T-helper 9 cell (primary cell): ENCODE results near the gene P4HB.
"Not testable (repeated sequence)": the region's sequence is repeated elsewhere in the genome, so short reads cannot be mapped to it uniquely, and the experiment has no call there.

ENCODE experiments used
- DNase-seq: peaks from one replicate; pipeline ENCODE4 v3.0.0-alpha.2; 2020

Gene P4HB

DNA sequence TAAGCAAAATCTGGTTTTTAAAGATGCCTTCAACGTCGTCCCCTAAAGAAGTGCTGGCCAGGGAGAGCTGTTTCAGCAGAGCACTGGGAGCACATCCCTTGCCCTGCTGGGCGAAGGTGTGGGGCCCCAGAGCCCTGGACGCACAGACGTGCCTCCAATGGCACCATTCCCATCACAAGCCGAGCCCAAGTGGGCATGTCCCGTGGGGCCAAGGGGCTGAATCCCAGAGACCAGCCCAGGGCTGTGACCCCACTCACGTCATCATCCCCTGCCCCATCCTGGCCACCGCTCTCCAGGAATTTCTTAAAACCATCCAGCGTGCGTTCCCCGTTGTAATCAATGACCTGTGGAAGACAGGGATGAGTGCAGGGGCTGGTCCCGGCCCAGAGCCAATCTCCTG, 15.4 kb downstream of the P4HB start:
- DNase-seq, result no peak

- DNase-seq, result no peak
Observed at GRCh38 chr17:81844327-81844851, 15.9 kb downstream of the P4HB start.

DNA sequence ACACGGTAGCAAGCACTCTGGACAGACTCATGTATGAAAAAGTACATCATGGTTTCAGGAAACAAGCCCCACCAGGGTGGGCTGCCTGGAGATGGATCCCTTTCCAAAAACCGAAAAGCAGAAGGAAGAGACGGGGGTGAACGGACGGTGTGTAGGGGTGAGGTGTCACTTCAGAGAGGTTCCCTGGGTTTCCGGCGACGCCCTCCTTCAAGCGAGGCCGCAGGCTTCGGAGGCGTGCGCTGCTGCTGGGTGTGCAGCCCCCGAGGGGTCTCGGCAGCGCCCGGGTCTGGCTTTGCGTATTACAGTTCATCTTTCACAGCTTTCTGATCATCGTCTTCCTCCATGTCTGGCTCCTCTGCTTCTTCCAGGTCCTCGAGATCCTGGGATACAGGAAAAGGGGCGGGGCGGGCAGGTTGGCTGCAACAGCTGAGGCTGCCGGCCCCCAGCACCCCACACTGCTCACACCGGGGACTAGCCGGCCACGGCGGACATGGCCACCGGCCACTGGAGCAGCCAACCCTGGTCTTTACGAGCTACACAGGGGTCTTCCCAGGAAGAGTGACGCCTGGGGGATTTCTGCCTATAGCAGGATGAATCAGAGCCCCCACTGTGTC, 16.5 kb downstream of the P4HB start:
- no peak for DNase-seq

DNA sequence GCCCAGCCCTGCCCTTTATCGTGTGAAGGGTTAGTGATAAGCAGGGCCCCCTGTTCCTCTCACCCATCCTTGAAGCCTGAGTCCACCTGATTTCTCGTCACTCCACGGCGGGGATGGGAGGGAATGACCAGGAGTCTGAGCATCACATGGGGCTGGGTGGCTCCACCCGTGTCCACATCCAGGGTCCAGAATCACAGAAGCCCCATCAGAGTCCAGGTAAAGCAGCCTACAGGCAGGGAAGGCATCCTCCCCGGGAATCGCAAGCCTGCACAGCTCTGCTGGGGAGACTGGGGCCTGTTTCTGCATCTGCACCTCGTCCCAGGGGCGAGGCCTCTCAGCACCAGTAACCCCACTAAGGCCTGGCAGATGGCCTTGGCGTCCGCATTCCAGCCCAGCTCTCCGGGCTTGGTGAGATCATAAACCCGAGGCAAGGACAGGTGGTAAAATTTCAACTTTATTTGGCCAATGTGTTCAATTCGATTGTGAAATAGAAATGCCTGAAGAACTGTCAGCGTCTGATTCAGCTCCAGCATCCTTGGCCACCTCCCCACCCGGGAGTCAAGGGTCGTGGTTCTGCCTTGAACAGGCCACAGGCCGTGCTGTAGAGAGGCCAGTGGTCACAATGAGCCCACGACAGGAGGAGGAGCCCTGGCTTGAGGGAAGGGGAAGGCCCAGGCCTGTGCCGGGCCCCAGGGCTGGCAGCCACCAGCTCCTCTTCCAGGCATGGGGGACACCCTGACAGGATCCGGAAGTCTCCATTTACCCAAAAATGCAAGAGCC, 17.4 kb downstream of the P4HB start:
- no peak for DNase-seq

GRCh38 chr17:81842378-81842724, 18.0 kb downstream of the P4HB start:
- no peak for DNase-seq

- no peak for DNase-seq
Observed at GRCh38 chr17:81841866-81842265, 18.5 kb downstream of the P4HB start.

DNA sequence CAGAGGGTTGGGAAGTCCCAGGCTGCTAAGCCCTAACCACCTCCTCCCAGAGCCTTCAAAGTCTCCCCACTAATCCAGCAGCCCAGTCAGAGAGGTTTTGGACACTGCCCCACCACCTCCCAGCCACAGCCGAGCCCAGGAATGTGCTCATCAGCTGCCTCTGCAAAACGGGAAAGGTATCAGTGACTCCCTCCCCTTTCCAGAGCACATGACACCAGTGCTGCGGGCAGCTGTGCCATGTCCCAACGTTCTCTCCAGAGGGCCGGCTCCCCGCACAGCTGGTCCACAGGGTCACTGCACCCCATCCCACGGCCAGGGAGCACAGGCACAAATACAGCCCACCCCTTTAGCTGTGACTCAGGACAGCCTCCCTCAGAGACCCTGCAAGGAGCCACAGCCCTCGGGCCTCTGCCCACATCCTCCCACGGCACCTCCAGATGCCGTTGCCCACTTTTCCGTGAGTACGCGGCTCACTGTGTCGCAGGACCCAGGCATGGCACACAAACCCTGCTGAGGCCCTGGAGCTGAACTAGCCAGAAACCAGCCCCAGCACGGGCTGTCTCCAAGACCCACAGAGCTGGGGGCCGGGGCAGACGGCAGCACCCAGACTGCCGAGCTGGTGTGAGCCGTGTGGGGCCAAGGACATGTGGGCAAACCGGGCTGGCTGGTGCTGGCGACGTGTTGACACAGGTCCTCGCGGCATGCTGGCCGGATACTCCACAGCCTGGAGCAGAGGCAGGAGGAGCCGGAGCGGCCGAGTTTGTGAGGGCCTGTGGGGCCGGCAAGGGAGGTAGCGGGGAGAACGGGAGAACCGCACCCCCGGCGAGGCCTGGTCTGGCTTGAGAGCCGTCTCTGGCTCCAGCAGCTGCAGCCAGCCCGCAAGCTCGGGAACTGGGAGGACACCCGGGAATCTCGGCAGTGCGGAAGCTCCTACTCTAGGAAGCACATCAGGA, 19.2 kb downstream of the P4HB start:
- no peak for DNase-seq

- DNase-seq, result not testable (repeated sequence)
Observed at GRCh38 chr17:81840059-81840458, 20.3 kb downstream of the P4HB start.

- DNase-seq, result no peak
Observed at GRCh38 chr17:81839301-81839700, 21.0 kb downstream of the P4HB start.

DNA sequence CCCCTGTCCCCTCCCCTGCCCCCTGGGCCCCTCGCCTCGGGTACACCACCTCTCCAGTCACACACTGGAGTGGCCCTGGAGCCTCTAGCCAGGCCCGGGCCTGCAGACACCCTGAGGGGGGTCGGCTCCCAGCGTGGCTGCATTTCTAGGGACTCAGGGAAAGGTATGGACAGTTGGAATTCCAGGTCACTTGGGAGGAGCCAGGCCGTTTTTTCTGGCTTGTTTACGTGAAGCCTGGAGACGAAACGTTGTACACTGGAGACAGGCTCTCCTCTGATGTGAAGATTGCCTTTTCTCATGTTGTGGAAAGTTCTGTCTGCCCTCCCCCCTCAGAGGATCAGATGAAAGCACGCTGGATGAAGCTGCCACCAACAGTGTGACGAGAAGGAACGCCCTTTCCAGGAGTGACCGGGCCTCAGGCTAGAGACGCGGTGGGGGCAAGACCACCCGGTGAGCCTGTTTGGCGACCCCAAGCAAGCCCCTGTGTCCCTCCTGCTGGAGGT, 21.5 kb downstream of the P4HB start:
- DNase-seq, result no peak

- no peak for DNase-seq
Observed at GRCh38 chr17:81837641-81838040, 22.7 kb downstream of the P4HB start.

- DNase-seq, result no peak
Observed at GRCh38 chr17:81834831-81835267, 25.5 kb downstream of the P4HB start, which contains the start of gene PPP1R27. Gene PPP1R27 (minus strand): TSS chr17:81835050. CDS start chr17:81834953, 97 bp downstream.

- DNase-seq, result no peak
Observed at GRCh38 chr17:81833921-81834830, 26.2 kb downstream of the P4HB start.

DNA sequence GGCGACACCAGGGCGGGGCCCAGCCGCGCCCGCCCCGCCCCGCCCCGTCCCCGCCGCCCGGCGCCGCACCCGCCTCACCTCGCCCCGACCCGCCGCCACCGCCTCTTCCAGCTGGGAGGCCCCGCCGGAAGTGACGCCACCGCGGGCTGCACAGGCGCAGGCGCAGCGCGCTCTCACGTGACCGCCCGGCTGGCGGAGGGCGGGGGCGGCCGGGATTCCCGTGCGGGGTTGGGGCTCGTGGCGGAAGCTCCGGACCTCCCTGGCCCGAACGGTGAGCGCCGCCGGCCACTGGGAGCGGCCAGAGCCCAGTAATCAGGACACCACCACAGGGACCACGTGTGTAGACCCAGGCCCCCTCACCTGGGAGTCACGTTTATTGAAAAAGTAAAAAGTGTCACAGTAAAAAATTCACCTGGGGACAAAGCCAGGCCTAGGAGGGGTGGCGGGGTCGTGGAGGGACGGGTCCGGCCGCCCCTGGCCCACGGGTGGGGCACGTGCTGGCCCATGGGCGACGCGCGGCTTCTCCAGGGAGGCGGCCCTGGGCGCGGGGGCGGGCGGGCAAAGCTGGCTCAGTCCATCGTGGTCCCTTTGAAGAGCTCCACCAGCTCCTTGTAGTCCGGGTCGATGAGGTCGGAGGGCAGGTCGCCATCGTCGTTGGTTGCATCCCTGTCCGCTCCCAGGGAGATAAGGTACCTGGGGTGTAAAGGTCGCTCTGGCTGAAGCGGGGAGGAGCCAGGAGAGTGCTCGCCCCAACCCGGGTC, 27.0 kb downstream of the P4HB start, which contains the start of gene MCRIP1:
Gene MCRIP1 (minus strand): TSS at position 132 of the 761 bp plus-strand sequence. CDS start 8,785 bp downstream, outside the sequence.
- peak; percentile 92 for DNase-seq

- DNase-seq, result no peak
Observed at GRCh38 chr17:81832608-81833159, 27.7 kb downstream of the P4HB start.

DNA sequence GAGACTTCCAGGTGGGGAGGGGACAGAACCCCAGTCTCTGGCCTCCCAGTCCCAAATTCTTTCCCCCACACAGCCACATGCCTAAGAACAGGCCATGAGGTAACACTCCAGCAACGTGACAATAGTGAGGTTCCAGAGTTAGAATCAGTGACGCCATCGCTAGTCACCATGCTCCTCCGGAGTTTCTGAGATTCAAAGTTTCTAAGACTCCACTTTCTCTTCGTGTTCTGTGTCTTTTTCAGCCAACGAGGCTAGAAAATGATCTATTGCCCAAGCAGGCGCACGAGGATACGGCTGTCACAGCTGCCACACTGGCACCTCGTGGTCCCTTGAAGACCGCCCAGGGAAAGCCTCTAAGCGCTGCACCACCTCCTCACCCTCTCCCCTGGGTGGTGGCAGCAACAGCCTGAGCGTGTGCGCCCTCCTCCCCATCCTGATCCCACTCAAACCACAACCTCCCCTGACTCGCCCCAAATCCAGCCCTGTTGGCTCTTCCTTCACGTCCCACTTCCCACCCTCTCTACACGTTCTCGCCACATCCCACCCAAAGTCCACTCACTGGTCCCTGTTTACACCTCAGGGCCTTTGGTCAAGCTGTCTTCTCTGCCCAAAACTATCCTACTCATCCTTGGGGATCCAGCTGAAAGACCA, 28.3 kb downstream of the P4HB start:
- DNase-seq, result peak; percentile 26

DNA sequence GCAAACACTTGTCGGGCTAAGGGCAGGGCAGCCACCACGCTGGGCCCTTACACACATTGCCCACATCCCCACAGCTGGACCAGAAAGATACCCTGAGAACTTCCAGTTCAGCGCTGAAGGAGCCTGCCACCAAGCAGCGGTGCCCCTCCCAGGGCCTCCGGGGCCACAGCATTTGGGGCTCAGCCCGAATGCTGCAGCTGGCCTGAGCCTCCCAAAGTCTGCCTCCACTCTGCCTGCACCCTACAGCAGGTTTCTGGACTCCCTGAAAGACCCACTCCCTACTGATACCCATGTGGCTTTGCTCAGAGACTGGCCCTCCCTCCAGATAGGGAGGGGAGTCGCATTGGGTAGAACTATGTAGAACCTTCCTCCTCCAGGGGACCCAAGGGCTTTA, 28.8 kb downstream of the P4HB start:
- DNase-seq, result no peak

GRCh38 chr17:81829858-81830257, 30.5 kb downstream of the P4HB start:
- no peak for DNase-seq

DNA sequence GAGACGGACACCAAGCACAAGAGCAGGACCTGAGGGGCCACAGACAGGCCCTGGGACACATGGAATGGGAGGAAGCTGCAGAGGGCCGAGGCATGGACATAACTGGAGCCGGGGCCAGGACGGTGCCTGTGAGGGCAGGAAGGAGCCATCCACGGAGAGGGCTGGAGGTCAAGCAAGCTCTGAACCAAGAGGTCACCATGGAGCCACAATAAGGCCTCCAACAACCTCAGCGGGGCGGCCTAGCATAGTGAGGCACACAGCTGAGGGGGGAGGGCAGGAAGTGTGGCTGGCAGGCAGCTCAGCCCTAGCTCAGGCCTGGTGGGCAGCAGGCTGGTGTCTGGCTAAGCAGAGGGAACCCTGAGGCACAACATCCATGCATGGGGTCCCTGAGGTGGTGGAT, 31.7 kb downstream of the P4HB start:
- DNase-seq, result no peak
